ENCODE measurements around the gene SLC2A4RG. TPM values are rescaled to one million over a fixed set of nuclear protein-coding genes. Genes with fewer than 3 reads are reported as not detected.
"Not testable (repeated sequence)": the region's sequence is repeated elsewhere in the genome, so short reads cannot be mapped to it uniquely, and the experiment has no call there.

SLC2A4RG gene
- total and polyA plus RNA-seq, 9 donors: 58.2 to 160 (median 133) TPM

DNA sequence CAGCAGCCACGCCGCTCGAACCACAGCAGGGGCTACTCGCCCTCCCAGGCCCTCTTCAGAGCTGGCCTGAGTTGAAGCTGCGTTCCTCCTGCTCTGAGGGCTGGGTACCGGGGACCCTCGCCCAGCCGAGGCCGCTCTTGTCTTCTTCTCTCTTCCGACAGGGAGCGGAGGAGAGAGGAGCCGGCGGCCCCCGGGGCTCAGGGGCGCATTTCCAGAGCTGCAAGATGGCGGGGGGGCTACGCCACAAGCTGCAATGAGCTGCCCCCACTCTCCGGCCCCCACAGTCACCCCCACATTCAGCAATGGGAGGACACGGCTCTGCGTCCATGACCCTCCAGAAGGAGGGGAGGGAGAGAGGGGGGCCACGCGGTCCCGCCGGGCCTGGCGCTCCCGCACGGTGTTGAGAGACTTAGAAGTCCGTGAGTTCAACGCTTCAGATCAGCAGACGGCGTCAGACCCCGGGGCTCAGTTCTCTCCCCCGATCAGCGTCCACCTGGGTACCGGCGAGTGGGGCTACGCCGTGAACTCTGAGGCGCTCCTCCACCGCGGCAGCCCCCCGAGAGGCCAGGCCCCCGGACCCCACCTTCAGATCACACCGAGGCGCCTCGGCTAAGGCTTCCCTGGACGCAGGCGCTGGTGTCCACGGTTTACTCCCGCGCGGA is 31.6 kb downstream of the SLC2A4RG start:
- Histone ChIP-seq H3K36me3 (ENCODE audit: control insufficient read depth, insufficient read depth, low read length) (peaks cover 54% of the 10 kb centered on the region), H3K27me3 (ENCODE audit: control insufficient read depth, insufficient read depth, low read length) (no peaks in the 10 kb centered on the region)

DNA sequence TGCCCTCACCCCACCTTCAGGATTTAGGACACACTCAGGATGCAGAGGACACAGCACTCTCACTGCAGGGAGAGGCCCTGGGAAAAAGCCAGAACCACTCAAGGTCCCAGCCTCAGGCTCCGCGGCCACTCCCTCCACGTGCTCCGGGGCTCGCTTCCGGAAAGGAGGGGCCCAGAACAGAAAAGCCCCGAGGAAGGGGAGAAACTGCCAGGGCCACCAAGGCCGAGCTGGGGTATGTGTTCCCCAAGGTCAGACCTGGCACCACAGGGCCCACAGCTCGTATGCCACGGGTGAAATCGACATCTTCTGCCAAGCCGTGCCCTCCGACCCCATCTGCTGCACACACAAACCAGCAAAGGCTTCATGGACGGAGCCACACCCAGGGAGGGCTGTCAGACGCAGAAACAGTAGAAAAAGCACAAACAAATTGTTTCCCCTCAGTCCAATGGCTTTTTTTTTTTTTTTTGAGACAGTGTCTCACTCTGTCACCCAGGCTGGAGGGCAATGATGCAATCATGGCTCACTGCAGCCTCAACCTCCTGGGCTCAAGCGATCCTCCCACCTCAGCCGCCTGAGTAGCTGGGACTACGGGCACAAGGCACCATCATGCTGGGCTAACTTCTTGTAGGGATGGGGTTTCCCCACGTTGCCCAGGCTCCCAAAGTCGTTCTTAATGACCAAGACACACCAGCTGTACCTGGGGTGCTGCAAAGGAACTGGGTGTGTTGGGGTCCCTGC is 33.4 kb downstream of the SLC2A4RG start:
- WGBS (ENCODE audit: insufficient coverage): 81% methylated on average over 13 of the region's 20 CpGs
- H3K27me3 ChIP-seq (ENCODE audit: control insufficient read depth, insufficient read depth, low read length): no peaks in the 10 kb centered on the region
- no peak overlapping the region for H3K27ac ChIP-seq (ENCODE audit: low read length)
- H3K4me3 ChIP-seq (ENCODE audit: low read length): no peak overlapping the region
- peaks cover 48% of the 10 kb centered on the region for H3K36me3 ChIP-seq (ENCODE audit: control insufficient read depth, insufficient read depth, low read length)
- DNase-seq: no peak
- H3K9me3 ChIP-seq (replicated peaks; ENCODE audit: control insufficient read depth, low read depth, low read length): no peaks in the 10 kb centered on the region
- H3K4me1 ChIP-seq (ENCODE audit: control insufficient read depth, insufficient read depth, low read length): peaks cover 21% of the 10 kb centered on the region

More for the DNA sequence above, 31.6 kb downstream of the SLC2A4RG start:
- WGBS (ENCODE audit: insufficient coverage): 93% methylated on average over 40 of the region's 52 CpGs
- Histone ChIP-seq H3K4me3 (ENCODE audit: low read length) (no peak overlapping the region), H3K9me3 (replicated peaks; ENCODE audit: control insufficient read depth, low read depth, low read length) (no peaks in the 10 kb centered on the region), H3K27ac (ENCODE audit: low read length) (no peak overlapping the region), H3K4me1 (ENCODE audit: control insufficient read depth, insufficient read depth, low read length) (peaks cover 36% of the 10 kb centered on the region)
- DNase-seq: no peak

DNA sequence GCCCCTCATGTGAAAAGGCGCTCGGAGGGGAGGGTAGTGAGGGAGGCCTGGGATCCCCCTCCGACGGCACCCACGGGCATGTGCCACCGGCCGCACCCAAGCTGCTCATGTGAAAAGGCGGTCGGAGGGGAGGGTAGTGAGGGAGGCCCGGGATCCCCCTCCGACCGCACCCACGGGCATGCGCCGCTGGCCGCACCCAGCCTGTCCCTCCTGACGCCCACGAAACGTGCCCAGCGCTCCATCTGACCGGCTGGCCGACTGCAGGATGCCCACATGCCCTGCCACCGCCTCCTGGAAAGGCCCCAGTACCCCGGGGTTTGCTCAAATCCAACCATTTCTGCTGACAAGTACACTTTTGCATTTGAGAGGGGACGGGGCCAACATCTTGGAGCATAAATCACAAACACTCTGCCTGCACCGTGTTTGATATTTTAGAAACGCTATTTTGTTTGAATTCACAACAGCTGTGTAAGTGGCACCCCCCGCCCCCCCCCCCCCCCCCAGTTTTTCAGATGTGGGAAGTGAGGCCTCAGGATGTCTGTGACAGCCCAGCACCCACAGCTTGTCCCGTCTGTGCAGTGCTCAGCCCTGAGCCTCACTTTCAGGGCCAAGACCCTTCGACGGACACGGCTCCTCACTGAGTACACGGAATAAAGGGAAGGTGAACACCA is 34.1 kb downstream of the SLC2A4RG start:
- DNase-seq: no peak
- no peak overlapping the region for H3K27ac ChIP-seq (ENCODE audit: low read length)
- no peak overlapping the region for H3K4me3 ChIP-seq (ENCODE audit: low read length)

DNA sequence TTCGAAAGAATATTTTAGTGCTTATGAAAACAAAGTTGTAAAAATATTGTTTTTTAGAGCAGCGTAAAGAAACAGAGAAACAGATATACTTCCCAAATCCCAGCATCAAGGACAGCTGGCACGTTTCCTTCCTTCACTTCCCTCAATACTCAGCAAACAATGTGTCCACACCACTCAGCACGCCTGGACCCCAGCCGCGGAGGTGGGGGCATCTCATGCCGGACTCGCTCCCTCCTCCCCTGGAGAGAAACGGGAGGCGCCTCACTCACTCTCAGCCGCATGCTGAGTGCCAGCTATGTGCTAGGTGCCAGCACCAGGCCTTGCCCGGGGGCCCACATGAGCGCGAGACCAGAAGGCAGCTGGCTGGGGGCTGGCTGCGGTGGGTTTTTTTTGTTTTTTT is 34.7 kb downstream of the SLC2A4RG start:
- no peaks in the 10 kb centered on the region for H3K27me3 ChIP-seq (ENCODE audit: control insufficient read depth, insufficient read depth, low read length)

More for the DNA sequence above, 34.1 kb downstream of the SLC2A4RG start:
- Histone ChIP-seq H3K27me3 (ENCODE audit: control insufficient read depth, insufficient read depth, low read length) (no peaks in the 10 kb centered on the region), H3K36me3 (ENCODE audit: control insufficient read depth, insufficient read depth, low read length) (peaks cover 41% of the 10 kb centered on the region), H3K9me3 (replicated peaks; ENCODE audit: control insufficient read depth, low read depth, low read length) (no peaks in the 10 kb centered on the region), H3K4me1 (ENCODE audit: control insufficient read depth, insufficient read depth, low read length) (peaks cover 21% of the 10 kb centered on the region)
- 88% methylated on average over 22 of the region's 33 CpGs for WGBS (ENCODE audit: insufficient coverage)

DNA sequence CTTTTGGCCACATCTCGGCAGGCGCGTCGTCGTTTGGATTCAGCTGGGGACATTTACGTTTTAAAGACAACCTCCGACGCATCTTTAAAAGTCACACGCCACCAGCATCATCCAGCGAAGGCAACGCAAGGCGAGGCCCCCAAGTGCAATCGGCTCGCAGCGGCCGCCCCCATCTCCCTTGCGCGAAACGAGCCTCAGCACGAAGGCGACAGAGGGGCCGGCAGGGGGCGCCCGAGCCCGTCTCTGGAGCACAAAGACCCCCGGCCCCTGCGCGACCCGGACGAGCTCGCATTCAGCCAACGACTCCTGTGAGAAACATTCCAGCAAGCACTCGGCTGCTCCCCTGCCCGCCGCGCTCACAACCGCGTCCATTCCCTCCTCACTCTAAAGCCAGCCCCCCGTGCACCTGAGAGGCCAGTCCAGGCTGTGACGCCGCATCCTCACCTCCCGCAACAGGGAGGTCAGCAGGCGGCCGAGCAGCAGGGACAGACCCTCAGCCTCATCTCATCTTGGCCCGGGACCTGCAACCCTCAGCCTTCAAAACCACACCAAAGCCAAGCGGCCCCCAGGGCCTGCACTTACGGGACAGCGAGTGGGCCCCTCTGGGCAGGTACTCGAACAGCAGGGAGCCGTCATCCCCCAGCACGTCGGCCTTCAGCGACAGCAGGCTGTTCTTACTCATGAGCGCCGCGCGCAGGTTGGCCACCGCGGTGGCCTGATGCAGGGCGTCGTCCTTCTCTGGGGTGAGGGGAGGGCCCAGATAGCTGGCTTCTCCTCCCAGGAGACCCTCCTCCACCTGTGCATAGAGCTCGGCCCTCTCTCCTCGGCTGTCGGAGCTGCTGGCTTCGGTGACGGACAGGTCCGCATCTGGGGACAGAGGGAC is 35.8 kb downstream of the SLC2A4RG start:
- peak; percentile 78 for DNase-seq
- 21% methylated on average over 58 of the region's 67 CpGs for WGBS (ENCODE audit: insufficient coverage)
- no peaks in the 10 kb centered on the region for H3K9me3 ChIP-seq (replicated peaks; ENCODE audit: control insufficient read depth, low read depth, low read length)
- H3K27me3 ChIP-seq (ENCODE audit: control insufficient read depth, insufficient read depth, low read length): no peaks in the 10 kb centered on the region
- H3K27ac ChIP-seq (ENCODE audit: low read length): peak overlapping the region; percentile 7
- peaks cover 21% of the 10 kb centered on the region for H3K4me1 ChIP-seq (ENCODE audit: control insufficient read depth, insufficient read depth, low read length)
- peak overlapping the region; percentile 27 for H3K4me3 ChIP-seq (ENCODE audit: low read length)
- peaks cover 28% of the 10 kb centered on the region for H3K36me3 ChIP-seq (ENCODE audit: control insufficient read depth, insufficient read depth, low read length)

More for the DNA sequence above, 34.7 kb downstream of the SLC2A4RG start:
- Histone ChIP-seq H3K36me3 (ENCODE audit: control insufficient read depth, insufficient read depth, low read length) (peaks cover 35% of the 10 kb centered on the region), H3K4me1 (ENCODE audit: control insufficient read depth, insufficient read depth, low read length) (peaks cover 21% of the 10 kb centered on the region), H3K27ac (ENCODE audit: low read length) (no peak overlapping the region), H3K4me3 (ENCODE audit: low read length) (no peak overlapping the region), H3K9me3 (replicated peaks; ENCODE audit: control insufficient read depth, low read depth, low read length) (no peaks in the 10 kb centered on the region)
- DNase-seq: peak; percentile 40
- WGBS (ENCODE audit: insufficient coverage): 64% methylated on average over 7 of the region's 15 CpGs

DNA sequence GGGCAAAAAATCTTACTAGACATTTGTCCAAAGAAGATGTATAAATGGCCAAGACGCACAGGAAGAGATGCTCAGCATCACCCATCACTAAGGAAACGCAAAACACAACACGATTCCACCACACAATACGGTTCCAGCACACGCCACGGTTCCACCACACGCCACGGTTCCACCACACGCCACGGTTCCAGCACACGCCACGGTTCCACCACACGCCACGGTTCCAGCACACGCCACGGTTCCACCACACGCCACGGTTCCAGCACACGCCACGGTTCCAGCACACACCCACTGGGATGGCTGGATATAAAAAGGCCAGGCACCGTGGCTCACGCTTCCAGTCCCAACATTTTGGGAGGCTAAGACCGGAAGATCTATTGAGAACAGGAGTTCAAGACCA is 37.3 kb downstream of the SLC2A4RG start:
- not testable (repeated sequence) for DNase-seq; H3K4me3 ChIP-seq (ENCODE audit: low read length); H3K27me3 ChIP-seq (ENCODE audit: control insufficient read depth, insufficient read depth, low read length); H3K27ac ChIP-seq (ENCODE audit: low read length); H3K9me3 ChIP-seq (replicated peaks; ENCODE audit: control insufficient read depth, low read depth, low read length)
- 93% methylated on average over 19 of the region's 23 CpGs for WGBS (ENCODE audit: insufficient coverage)
- Histone ChIP-seq H3K4me1 (ENCODE audit: control insufficient read depth, insufficient read depth, low read length) (peaks cover 21% of the 10 kb centered on the region), H3K36me3 (ENCODE audit: control insufficient read depth, insufficient read depth, low read length) (peaks cover 15% of the 10 kb centered on the region)

DNA sequence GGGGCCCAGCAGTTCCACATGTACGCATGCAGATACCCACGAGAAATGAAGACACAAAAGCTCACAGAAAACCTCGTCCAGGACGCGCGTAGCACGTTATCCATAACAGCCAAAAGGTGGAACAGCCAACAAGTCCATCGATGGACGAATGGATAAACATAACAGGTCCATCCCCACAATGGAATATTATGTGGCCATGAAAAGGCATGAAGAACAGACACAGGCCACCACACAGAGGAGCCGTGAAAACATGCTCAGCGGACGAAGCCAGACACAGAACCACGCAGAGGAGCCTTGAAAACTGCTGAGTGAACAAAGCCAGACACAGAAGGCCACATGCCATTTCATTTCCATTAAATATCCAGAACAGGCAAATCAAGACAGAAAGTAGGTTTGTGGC is 38.0 kb downstream of the SLC2A4RG start:
- WGBS (ENCODE audit: insufficient coverage): 94% methylated on average over 9 of the region's 13 CpGs
- Histone ChIP-seq H3K9me3 (replicated peaks; ENCODE audit: control insufficient read depth, low read depth, low read length) (no peaks in the 10 kb centered on the region), H3K4me1 (ENCODE audit: control insufficient read depth, insufficient read depth, low read length) (peaks cover 21% of the 10 kb centered on the region), H3K27me3 (ENCODE audit: control insufficient read depth, insufficient read depth, low read length) (no peaks in the 10 kb centered on the region), H3K4me3 (ENCODE audit: low read length) (no peak overlapping the region), H3K36me3 (ENCODE audit: control insufficient read depth, insufficient read depth, low read length) (peaks cover 15% of the 10 kb centered on the region), H3K27ac (ENCODE audit: low read length) (no peak overlapping the region)
- DNase-seq: no peak

DNA sequence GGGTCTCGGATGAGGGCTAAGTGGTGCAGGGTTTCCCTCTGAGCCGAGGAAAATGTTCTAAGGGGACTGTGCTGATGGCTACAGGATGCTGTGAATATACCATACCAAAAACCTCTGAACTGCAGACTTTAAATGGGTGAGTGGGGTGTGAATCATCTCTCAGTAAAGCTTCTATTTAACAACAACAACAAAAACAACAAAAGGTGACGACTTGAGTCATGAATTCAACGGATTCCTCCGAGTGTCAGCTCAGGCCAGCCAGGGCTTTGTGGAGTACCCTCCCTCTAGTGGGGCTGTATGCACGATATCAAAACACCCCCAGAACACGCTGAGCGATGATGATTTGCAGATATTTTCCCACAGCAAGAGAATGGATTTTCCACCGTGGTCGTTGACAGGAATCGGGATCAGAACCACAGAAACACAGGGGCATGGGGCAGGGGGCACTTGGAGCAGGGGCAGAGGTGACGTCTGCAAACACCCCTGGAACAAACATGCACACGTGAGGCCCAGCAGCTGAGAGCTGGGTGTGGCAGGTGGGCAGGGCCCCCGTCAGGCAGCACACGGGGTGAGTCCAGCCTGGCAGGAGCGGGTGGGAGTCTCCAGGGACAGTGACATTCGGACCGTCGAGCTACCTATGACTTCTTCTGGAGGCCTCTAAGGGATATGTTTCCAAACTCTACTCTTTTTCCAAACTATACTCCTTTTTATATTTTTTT is 38.6 kb downstream of the SLC2A4RG start:
- DNase-seq: no peak
- H3K4me3 ChIP-seq (ENCODE audit: low read length): no peak overlapping the region
- no peaks in the 10 kb centered on the region for H3K27me3 ChIP-seq (ENCODE audit: control insufficient read depth, insufficient read depth, low read length)
- peaks cover 21% of the 10 kb centered on the region for H3K4me1 ChIP-seq (ENCODE audit: control insufficient read depth, insufficient read depth, low read length)
- H3K9me3 ChIP-seq (replicated peaks; ENCODE audit: control insufficient read depth, low read depth, low read length): no peaks in the 10 kb centered on the region
- H3K27ac ChIP-seq (ENCODE audit: low read length): no peak overlapping the region
- peaks cover 15% of the 10 kb centered on the region for H3K36me3 ChIP-seq (ENCODE audit: control insufficient read depth, insufficient read depth, low read length)
- WGBS (ENCODE audit: insufficient coverage): 63% methylated on average over 10 of the region's 19 CpGs

DNA sequence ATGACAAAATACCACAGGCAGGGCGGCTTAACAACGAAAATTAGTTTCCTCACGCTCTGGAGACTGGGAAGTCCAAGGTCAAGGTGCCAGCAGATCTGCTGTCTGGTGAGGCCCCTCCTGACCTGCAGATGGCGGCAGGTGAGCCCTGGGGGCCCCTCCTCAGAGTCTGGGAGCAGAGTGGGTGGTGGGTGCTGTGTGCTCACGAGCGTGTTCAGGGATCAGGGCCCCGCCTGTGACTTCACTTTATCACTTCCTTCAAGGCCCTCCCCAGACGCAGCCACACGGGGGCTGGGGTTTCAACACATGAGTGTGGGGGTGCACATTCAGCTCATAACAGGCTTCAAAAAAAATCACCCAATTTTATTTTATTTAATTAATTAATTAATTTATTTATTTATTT is 39.3 kb downstream of the SLC2A4RG start:
- Histone ChIP-seq H3K4me3 (ENCODE audit: low read length) (no peak overlapping the region), H3K27ac (ENCODE audit: low read length) (no peak overlapping the region), H3K9me3 (replicated peaks; ENCODE audit: control insufficient read depth, low read depth, low read length) (no peaks in the 10 kb centered on the region), H3K27me3 (ENCODE audit: control insufficient read depth, insufficient read depth, low read length) (no peaks in the 10 kb centered on the region), H3K4me1 (ENCODE audit: control insufficient read depth, insufficient read depth, low read length) (peaks cover 18% of the 10 kb centered on the region), H3K36me3 (ENCODE audit: control insufficient read depth, insufficient read depth, low read length) (peaks cover 15% of the 10 kb centered on the region)
- WGBS (ENCODE audit: insufficient coverage): 84% methylated on average over 3 of the region's 9 CpGs
- no peak for DNase-seq
